TTC549 (cell line): ENCODE results near the gene EEFSEC.

Source experiments
- FAIRE-seq: peaks from 2 replicates; lab custom pipeline; 2012; peaks lifted over from hg19 to GRCh38; lab: Jason Lieb, UNC

The EEFSEC gene

DNA sequence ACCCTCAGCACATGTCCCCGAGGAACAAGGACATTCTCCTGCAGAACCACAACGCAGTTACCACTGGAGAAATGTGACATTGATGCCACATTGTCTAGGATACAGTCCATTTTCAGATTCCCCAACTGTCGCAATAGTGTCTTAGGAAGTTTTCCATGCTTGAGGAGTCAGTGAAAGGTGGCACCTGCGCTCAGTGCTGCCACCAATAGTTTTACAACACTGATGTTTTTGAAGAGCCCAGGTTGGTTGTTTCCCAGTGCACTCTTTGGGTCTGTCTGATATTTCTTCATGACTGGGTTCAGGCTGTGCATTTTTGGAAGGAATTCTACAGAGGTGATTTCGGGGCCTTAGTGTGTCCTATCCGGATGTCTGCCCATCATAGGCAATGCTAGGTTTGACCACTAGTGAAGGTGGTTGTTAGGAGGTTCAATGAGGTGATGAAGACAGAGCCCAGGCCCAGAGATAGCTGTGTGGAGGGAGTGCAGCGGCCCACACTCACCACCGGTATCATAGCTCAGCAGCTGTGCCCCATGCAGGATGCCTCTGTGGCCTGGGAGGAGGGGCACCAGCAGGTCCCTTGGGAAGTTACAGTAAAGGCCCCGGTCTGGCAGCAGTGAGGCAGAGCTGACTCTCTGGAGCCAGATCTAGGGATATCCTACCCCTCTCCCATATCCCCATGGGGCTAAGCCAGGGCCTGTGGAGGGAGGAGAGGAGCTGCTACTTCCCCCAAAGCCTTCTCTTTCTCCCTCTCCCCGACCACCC, 216.8 kb downstream of the EEFSEC start:
- no peak for FAIRE-seq

DNA sequence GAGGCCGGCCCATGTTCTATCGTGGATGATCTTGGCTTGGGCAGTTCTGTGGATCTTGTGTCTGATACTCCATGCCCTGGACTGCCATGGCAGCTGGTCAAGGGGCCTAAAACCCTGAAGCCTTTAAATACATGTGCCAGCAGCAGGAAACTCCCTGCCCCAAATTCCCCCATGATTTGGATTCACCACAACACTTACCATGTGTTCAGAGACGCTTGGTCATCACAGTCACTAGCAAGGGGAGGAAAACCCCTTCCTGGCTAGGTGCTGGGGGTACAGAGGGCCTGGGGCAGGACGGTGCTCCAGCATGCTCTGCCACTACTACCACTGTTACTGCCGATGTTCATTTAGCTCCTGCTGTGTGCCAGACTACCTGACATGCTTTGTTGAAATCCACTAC, 219.0 kb downstream of the EEFSEC start:
- FAIRE-seq: no peak

GRCh38 chr3:128372707-128373533, 219.6 kb downstream of the EEFSEC start:
- no peak for FAIRE-seq

DNA sequence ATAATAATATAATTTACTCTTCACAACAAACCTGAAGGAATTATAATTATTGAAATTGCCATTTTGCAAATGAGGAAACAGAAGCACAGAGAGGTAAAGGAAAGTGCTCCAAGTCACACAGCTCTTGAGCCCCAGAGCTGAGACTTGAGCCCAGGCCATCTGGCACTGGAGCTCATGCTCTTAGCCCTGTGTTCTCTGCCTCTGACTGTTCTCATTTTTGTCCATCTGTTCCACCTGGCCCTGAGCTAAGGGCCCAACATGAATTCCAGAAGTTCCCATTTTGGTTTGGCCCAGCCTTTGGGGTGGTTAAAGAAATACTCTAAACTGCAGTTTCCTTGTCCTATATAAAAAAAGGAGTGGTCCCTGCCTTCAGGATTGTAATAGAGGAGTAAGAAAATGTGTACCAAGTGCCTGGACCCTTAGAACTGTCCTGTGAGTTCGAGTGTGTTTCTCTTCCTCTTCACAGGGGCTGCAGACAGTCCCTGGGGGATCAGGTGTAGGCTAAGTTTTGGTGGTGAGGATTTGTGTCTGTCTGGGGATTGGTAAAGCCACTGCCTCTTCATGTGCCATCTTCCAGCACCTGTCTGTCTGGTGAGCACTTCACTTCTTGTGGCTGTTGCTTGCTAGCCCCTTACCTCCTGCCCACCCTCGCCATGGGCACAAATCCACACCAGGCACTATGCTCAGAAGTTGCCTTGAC, 221.6 kb downstream of the EEFSEC start:
- FAIRE-seq: no peak

DNA sequence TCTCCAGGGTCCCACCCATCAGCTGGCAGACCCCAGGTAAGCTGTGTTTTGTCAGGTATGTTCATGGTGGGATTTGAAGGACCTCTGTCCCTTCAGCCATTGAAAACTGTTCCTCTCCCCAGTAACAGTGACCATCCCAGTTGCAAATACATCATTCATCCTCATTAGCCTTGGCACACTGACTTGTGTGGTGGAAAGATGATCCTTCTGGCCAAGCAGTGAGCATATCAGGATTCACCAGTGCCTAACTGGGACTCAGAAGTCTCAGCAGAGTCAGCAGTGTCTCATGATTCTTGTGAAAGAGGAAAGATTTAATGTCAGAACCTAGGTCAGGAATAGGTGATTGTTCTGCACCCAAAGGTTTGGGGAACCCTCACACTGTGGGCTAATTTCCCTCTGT, 223.2 kb downstream of the EEFSEC start:
- no peak for FAIRE-seq

GRCh38 chr3:128378631-128379347, 225.5 kb downstream of the EEFSEC start:
- no peak for FAIRE-seq

DNA sequence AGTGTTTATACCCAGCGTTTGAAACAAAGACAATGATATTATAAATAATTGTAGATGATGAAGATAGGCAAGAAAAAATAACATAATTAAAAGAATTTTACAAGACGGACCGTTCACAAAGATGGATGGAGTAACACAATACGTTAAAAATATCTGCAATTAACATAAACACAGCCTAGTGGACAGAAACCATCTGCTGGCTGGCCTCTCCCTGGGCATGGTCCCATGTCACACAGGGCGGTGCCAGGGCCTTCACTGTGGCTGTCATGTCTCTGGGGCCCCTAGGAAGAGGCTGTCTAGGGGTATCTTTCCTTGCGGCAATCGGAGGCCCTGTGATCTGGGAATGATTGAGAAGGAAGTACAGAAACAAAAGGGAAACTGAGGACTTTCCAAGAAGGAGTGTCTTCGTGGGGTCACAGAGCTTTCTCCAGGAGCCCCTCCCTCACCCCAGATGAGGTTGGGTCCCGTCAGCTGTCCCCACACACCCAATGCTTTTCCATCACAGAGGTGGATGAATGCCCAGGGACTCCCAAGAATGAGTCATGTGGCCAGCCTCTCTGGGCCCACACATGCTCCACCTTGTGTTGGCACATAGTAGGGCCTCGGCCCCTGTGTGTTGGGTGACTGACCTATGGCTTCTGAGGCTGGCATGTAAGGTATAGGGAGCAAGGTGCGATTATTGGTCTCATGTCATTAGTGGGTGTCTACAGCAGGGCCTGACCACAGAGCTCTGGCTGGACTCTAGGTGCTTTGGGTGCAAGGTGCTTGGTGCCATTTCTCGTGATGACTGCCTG, 226.3 kb downstream of the EEFSEC start:
- FAIRE-seq: no peak

- no peak for FAIRE-seq
These were observed 227.0 kb downstream of the EEFSEC start for GRCh38 chr3:128380295-128380694.

GRCh38 chr3:128380719-128381118, 227.4 kb downstream of the EEFSEC start:
- no peak for FAIRE-seq

DNA sequence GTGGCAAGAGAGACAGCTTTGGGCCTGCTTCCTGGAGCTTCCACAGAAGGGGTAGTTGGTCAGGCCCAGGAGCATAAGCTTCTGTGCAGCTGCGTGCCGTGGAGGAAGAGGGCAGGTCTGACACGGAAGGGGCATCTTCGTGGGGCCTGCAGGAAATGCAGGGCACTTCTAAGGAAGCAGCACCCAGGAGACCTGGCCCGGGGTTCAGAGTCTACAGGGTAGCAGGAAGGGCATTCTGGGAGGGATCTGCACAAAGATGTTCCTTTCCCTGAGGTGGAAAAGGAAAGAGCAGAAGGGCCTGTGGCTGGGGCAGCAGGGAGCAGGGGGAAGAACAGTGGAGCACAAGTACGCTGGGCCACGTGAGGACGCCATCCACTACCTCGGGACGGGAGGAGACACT, 228.3 kb downstream of the EEFSEC start:
- no peak for FAIRE-seq

GRCh38 chr3:128382221-128382807, 229.0 kb downstream of the EEFSEC start:
- no peak for FAIRE-seq

- FAIRE-seq: no peak
These were observed 230.3 kb downstream of the EEFSEC start for GRCh38 chr3:128383316-128384235.

- FAIRE-seq: no peak
These were observed 232.0 kb downstream of the EEFSEC start for GRCh38 chr3:128385080-128385832.

GRCh38 chr3:128388932-128389331, 235.7 kb downstream of the EEFSEC start:
- no peak for FAIRE-seq

- no peak for FAIRE-seq
These were observed 237.6 kb downstream of the EEFSEC start for GRCh38 chr3:128390867-128391266.

- no peak for FAIRE-seq
These were observed 238.7 kb downstream of the EEFSEC start for GRCh38 chr3:128392021-128392420.

GRCh38 chr3:128392818-128393544, 239.7 kb downstream of the EEFSEC start:
- FAIRE-seq: no peak

DNA sequence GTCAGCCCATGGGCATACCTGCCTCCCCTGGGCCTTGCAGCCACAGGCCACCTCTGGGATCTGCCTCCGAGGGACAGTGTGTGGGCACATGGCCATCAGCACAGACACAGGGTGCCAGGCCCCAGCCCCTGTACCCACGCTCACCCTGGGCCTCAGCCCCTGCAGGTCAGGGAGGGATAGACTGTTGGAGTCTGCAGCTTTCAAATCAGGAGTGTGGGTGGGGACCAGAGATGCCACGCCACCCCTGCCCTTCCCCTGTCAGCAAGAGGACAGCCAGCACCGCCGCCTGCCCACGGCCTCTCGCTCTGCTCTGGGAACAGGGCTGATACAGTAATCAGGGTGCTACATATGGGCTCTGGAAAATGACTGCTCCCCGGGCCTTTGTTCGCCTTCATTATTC, 240.8 kb downstream of the EEFSEC start:
- no peak for FAIRE-seq

- no peak for FAIRE-seq
These were observed 241.8 kb downstream of the EEFSEC start for GRCh38 chr3:128395046-128395445.
